Liver (tissue), 9 donors: ENCODE data around the gene UBTD2. TPM values are rescaled to one million over a fixed set of nuclear protein-coding genes. Genes with fewer than 3 reads are reported as not detected.

Experiments used
- DNase-seq: peaks from one replicate; pipeline ENCODE4 v3.0.0-alpha.2; 2017; ENCODE audit warnings: low spot score
- H3K27ac ChIP-seq, 2 donors: one replicate each; pipeline ENCODE4 v1.7.0; 2013; ENCODE audit warnings: inconsistent platforms in 2 of 2, low read length in 2 of 2, control low read depth in 1 of 2, low read depth in 1 of 2, mild to moderate bottlenecking in 1 of 2
- H3K27me3 ChIP-seq, 4 donors: one replicate each; pipeline versions ENCODE4 v1.6.1 to v1.7.0; 2013; ENCODE audit warnings: low read length in 3 of 4, inconsistent platforms in 1 of 4, mild to moderate bottlenecking in 1 of 4, moderate library complexity in 1 of 4; ENCODE audit not compliant: control insufficient read depth in 4 of 4, insufficient read depth in 4 of 4
- H3K36me3 ChIP-seq, 4 donors: one replicate each; pipeline versions ENCODE4 v1.6.1 to v1.7.0; 2013; ENCODE audit warnings: low read length in 3 of 4, mild to moderate bottlenecking in 3 of 4, low read depth in 1 of 4, moderate library complexity in 1 of 4; ENCODE audit not compliant: control insufficient read depth in 4 of 4, insufficient read depth in 3 of 4
- H3K4me1 ChIP-seq, 4 donors: one replicate each; pipeline versions ENCODE4 v1.6.1 to v1.7.0; 2013; ENCODE audit warnings: low read length in 3 of 4, mild to moderate bottlenecking in 3 of 4, moderate library complexity in 1 of 4; ENCODE audit not compliant: control insufficient read depth in 4 of 4, insufficient read depth in 4 of 4
- H3K4me3 ChIP-seq, 3 donors: one replicate each; pipeline versions ENCODE4 v1.6.1 to v1.7.0; 2013; ENCODE audit warnings: low read length in 3 of 3, control low read depth in 1 of 3, low read depth in 1 of 3, mild to moderate bottlenecking in 1 of 3
- H3K9ac ChIP-seq, 2 donors: one replicate each; pipeline ENCODE4 v1.7.0; 2013; ENCODE audit warnings: low read length in 2 of 2, mild to moderate bottlenecking in 2 of 2, moderate library complexity in 2 of 2, control low read depth in 1 of 2, low read depth in 1 of 2
- H3K9me3 ChIP-seq, 4 donors: one replicate each; pipeline versions ENCODE4 v1.6.1 to v1.7.0; 2013; ENCODE audit warnings: low read length in 3 of 4; ENCODE audit not compliant: control insufficient read depth in 4 of 4
- ATF3 ChIP-seq: IDR thresholded peaks from 2 replicates; pipeline ENCODE4 v1.6.1; 2016; ENCODE audit warnings: antibody characterized with exemption
- CTCF ChIP-seq: fragments of 150-350 bp; IDR thresholded peaks from 2 replicates; pipeline ENCODE4 v1.5.1; 2017; ENCODE audit warnings: improper control_type of control experiment, low read depth, low read length; ENCODE audit not compliant: missing input control
- EGR1 ChIP-seq, 2 donors: IDR thresholded peaks; 2 replicates each; pipeline ENCODE4 v1.6.1; 2016 to 2018; ENCODE audit warnings: antibody characterized with exemption in 2 of 2, low read depth in 2 of 2
- FOXA1 ChIP-seq: IDR thresholded peaks from 2 replicates; pipeline ENCODE4 v1.6.1; 2016; ENCODE audit warnings: antibody characterized with exemption
- FOXA2 ChIP-seq: IDR thresholded peaks from 2 replicates; pipeline ENCODE4 v1.6.1; 2016; ENCODE audit warnings: antibody characterized with exemption
- GABPA ChIP-seq, 2 donors: IDR thresholded peaks in 1 of 2; conservative IDR thresholded peaks in 1 of 2; 2 replicates each; pipeline ENCODE4 v1.6.1; 2016; ENCODE audit warnings: antibody characterized with exemption in 2 of 2, mild to moderate bottlenecking in 1 of 2, moderate library complexity in 1 of 2
- HNF4A ChIP-seq, 2 donors: conservative IDR thresholded peaks; 2 replicates each; pipeline ENCODE4 v1.6.1; 2016; ENCODE audit warnings: antibody characterized with exemption in 2 of 2, mild to moderate bottlenecking in 2 of 2
- HNF4G ChIP-seq: IDR thresholded peaks from 2 replicates; pipeline ENCODE4 v1.6.1; 2016; ENCODE audit warnings: antibody characterized with exemption
- JUND ChIP-seq, 2 donors: IDR thresholded peaks; 2 replicates each; pipeline ENCODE4 v1.6.1; 2016; ENCODE audit warnings: antibody characterized with exemption in 2 of 2
- MAX ChIP-seq: IDR thresholded peaks from 2 replicates; pipeline ENCODE4 v1.6.1; 2016; ENCODE audit warnings: antibody characterized with exemption
- NR2F2 ChIP-seq: IDR thresholded peaks from 2 replicates; pipeline ENCODE4 v1.6.1; 2016; ENCODE audit warnings: antibody characterized with exemption
- RAD21 ChIP-seq, 2 donors: IDR thresholded peaks; 2 replicates each; pipeline ENCODE4 v1.6.1; 2016; ENCODE audit warnings: antibody characterized with exemption in 2 of 2, mild to moderate bottlenecking in 2 of 2
- REST ChIP-seq: IDR thresholded peaks from 2 replicates; pipeline ENCODE4 v1.6.1; 2016; ENCODE audit warnings: antibody characterized with exemption, mild to moderate bottlenecking
- RXRA ChIP-seq, 2 donors: IDR thresholded peaks; 2 replicates each; pipeline ENCODE4 v1.6.1; 2017 to 2018; ENCODE audit warnings: antibody characterized with exemption in 2 of 2, mild to moderate bottlenecking in 1 of 2
- SP1 ChIP-seq: IDR thresholded peaks from 2 replicates; pipeline ENCODE4 v1.6.1; 2018; ENCODE audit warnings: antibody characterized with exemption, mild to moderate bottlenecking
- TAF1 ChIP-seq: conservative IDR thresholded peaks from 2 replicates; pipeline ENCODE4 v1.6.1; 2016; ENCODE audit warnings: antibody characterized with exemption, mild to moderate bottlenecking
- YY1 ChIP-seq: IDR thresholded peaks from 2 replicates; pipeline ENCODE4 v1.6.1; 2016; ENCODE audit warnings: antibody characterized with exemption, mild to moderate bottlenecking
- ZBTB33 ChIP-seq: IDR thresholded peaks from 2 replicates; pipeline ENCODE4 v1.6.1; 2016; ENCODE audit warnings: antibody characterized with exemption
- WGBS: extraction: QIAGEN DNeasy Blood & Tissue Kit; methylation state at CpG from one replicate; pipeline ENCODE4 v1.1.7; 2013; 5-methylcytosine and 5-hydroxymethylcytosine counted together
- polyA plus RNA-seq, 2 donors: library from polyadenylated mRNA; stranded (reverse) in 1 of 2; unstranded in 1 of 2; fragments of 200-250 nt in 1 of 2; fragments of >200 nt in 1 of 2; fragmentation: Nextera tagmentation in 1 of 2; extraction: Ambion mirVana in 1 of 2; gene quantifications; one replicate each; pipeline versions ENCODE4 v1.2.1 to v1.2.3, GENCODE V29; 2013 to 2015
- total RNA-seq, 2 donors: library from RNA; depleted of rRNA; stranded (reverse); fragments of >200 nt; gene quantifications; one replicate each; pipeline ENCODE4 v1.2.3, GENCODE V29; 2014
- donor health status: healthy.
- donor health status: healthy.
- donor health status: healthy.
- donor health status: healthy.
- donor health status: healthy.

Gene UBTD2
- total and polyA plus RNA-seq, 4 donors = 4.4 to 8.3 (median 6.6) TPM

- no peaks in the 10 kb centered on the region for H3K4me1 ChIP-seq
- WGBS = 94% methylated on average over 11 of the region's 11 CpGs
- DNase-seq = no peak
- H3K9ac ChIP-seq = no peak overlapping the region
- no peak overlapping the region for H3K27ac ChIP-seq
- H3K9me3 ChIP-seq = no peaks in the 10 kb centered on the region
- no peak for TF ChIP-seq RXRA (IDR thresholded peaks at IDR 0.05)
- no peak for TF ChIP-seq FOXA2
- no peak for TF ChIP-seq HNF4A (conservative IDR thresholded peaks at IDR 0.05)
- TF ChIP-seq SP1 = no peak
- no peak for TF ChIP-seq RAD21 (IDR thresholded peaks at IDR 0.05)
- no peak for TF ChIP-seq TAF1
- no peak for TF ChIP-seq FOXA1
- no peak for TF ChIP-seq ZBTB33
- TF ChIP-seq JUND (IDR thresholded peaks at IDR 0.05) = no peak
- TF ChIP-seq ATF3 = no peak
- no peak for TF ChIP-seq HNF4G
- TF ChIP-seq CTCF = no peak
- TF ChIP-seq NR2F2 = no peak
- TF ChIP-seq EGR1 (IDR thresholded peaks at IDR 0.05; ENCODE audit: low read depth in 2 of 2) = no peak
- TF ChIP-seq YY1 = no peak
- TF ChIP-seq REST = no peak
- no peak for TF ChIP-seq GABPA (IDR thresholded peaks at IDR 0.05 in 1 of 2, conservative IDR thresholded peaks at IDR 0.05 in 1 of 2)
- no peak for TF ChIP-seq MAX
- H3K4me3 ChIP-seq = no peak overlapping the region
- no peaks in the 10 kb centered on the region for H3K36me3 ChIP-seq
- H3K27me3 ChIP-seq = no peaks in the 10 kb centered on the region
These were observed 32.3 kb upstream of the UBTD2 start for GRCh38 chr5:172315587-172316493.
